GM18526 (cell line): ENCODE results near the gene TIMM50.

Experiments used
- POLR2A ChIP-seq: IDR thresholded peaks from 3 replicates; pipeline ENCODE4 v1.6.1; 2011; ENCODE audit not compliant: insufficient read length; ENCODE audit errors: extremely low read depth

TIMM50 gene

DNA sequence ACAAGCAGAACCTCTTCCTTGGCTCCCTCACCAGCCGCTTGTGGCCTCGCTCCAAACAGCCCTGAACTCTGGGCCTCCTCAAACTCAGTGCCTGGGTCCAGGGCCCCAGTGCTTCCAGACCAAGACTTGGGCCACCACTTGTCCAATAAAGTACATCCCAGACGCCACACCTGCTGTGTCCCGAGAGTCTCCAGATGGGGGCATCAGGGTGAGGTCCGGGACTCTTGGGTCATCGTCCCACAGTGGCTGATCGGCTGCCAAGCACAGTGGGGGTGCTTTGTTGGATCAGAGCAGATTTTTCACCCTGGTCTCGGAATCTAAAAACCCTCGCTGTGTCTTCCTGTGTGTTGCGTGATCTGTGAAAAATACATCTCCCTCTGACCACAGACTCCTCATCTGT, 9.1 kb downstream of the TIMM50 start:
- no peak for TF ChIP-seq POLR2A

DNA sequence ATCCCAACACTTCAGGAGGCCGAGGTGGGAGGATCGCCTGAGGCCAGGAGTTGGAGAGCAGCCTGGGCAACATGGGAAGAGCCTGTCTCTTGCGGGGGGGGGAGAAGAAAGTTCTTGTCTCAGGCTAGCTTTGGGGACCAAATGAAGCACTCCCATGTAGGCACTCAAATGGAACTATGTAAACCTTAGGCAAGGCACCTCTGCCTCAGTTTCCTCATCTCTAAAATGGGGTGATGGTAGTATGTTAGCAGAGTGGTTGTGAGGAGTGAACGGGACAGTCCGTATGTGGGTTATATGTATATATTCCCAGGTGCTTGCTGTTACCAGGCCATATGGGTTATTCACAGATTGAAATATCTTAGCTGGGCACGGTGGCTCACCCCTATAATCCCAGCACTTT, 11.6 kb downstream of the TIMM50 start:
- no peak for TF ChIP-seq POLR2A

DNA sequence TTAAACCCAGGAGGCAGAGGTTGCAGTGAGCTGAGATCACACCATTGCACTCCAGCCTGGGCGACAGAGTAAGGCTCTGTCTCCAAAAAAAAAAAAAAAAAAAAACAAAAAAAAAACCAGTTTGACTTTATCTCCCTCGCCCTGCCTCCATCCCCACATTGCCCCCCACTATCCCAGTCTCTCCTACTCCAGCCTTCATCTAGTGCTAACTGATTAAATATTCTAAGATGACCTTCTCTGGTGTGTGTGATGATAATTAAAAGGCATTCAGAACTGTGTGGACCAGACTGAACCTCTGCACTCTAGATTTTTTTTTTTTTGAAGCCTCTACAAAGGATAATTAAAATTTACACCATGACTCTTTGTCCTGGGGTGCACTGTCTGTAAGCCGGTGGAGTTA, 12.2 kb downstream of the TIMM50 start:
- no peak for TF ChIP-seq POLR2A

DNA sequence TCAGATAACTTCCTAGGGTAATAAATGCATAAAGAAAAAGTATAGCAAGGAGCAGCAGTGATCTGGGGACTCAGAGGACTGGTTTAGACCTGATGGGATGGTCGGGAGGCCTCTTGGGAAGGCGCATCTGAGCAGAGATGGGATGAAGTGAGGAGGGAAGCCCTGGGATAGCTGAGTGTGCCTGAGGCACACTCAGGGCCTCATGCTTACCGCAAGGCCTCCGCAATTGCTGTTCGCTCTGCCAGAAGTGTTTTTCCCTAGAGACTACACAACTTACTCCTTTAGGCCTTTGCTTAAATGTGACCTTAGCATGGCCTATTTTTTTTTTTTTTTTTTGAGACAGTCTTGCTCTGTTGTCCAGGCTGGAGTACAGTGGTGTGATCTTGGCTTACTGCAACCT, 14.0 kb downstream of the TIMM50 start:
- no peak for TF ChIP-seq POLR2A

DNA sequence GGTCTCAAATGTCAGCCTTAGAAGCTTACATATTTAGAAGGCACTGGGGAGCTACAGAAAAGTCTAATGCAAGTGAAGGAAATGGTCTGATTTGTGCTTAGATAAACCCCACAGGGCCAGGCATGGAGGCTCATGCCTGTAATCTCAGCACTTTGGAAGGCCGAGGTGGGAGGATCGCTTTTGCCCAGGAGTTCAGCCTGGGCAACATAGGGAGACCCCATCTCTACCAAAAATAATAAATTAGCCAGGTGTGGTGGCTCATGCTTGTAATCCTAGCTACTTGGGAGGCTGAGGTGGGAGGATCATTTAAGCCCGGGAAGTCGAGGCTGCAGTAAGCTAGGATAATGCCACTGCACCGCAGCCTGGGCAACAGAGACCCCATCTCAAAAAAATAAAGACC, 15.4 kb downstream of the TIMM50 start:
- TF ChIP-seq POLR2A = no peak

DNA sequence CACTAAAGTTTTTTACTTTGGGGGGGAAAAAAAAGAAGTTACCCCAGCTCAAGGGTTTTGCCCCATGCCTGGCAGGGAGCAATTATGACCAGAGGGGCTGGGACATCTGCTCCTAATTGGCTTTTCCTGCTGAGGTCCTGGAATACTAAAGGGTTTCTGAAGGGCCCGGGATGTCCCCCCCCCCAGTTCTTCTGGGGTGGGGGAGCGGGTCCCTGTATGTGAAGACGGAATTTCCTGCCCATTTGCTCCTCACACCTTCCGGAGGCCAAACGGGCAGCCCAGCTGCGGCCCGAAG, 17.0 kb downstream of the TIMM50 start:
- TF ChIP-seq POLR2A = no peak

DNA sequence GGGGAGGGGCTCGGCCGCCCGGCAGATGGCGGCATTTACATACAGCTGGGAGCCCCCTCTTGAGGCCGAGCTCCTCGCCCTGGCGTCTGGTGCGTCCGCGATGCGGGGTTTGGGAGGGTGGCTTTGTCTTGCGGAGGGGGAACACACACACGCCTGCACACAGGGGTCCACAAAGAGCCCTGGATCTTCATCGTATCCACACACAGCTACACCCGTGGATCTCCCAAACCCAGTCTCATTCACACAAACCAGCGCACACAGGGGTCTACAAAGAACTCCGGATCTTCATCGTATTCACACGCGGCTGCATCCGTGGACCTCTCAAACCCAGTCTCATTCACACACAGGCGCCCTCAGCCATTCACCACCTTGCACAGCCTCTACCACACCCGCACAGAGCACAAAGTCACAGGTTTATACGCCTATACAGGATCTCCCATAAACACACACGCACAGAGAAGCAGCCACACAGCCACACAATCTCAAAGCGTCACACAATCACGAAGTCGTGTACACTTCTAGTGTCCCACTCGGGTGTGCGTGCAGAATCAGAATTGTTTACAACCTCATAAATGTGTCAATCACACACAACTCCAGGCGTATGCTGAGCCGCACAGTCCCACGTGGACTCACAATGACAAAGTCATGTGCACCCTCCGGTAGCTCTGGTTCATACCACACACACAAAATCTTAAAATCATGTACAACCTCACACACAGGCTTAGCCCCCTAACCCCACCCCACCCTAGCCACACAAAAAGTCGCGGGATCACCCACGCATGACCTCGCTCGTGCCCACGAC, 17.6 kb downstream of the TIMM50 start:
- no peak for TF ChIP-seq POLR2A

DNA sequence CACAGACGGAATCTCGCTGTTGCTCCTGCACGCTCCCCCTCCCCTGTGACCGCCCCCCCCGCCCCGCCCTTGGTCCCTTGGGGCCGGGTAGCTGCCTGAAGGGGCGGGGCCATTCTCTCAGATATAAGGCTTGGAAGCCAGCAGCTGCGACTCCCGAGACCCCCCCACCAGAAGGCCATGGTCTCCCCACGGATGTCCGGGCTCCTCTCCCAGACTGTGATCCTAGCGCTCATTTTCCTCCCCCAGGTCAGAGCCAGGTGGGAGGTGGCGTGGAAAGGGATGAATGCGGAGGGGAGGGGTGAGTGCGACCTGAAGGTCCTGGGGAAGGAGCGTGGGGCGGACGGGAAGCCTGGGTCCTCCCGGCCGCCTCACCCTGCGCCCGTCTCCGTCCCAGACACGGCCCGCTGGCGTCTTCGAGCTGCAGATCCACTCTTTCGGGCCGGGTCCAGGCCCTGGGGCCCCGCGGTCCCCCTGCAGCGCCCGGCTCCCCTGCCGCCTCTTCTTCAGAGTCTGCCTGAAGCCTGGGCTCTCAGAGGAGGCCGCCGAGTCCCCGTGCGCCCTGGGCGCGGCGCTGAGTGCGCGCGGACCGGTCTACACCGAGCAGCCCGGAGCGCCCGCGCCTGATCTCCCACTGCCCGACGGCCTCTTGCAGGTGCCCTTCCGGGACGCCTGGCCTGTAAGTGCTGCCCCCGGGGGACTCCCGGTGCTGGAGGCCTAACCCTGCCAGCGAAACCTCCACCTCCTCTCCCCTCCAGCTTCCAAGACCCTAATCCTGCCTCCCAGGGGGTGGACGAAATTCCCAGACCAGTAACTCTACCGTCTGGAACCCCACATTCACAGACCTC, 18.4 kb downstream of the TIMM50 start, which contains the start of gene DLL3:
TSS of gene DLL3 (plus strand) at position 150 of the 845 bp plus-strand sequence. CDS start at position 178, 28 bp downstream.
- no peak for TF ChIP-seq POLR2A

DNA sequence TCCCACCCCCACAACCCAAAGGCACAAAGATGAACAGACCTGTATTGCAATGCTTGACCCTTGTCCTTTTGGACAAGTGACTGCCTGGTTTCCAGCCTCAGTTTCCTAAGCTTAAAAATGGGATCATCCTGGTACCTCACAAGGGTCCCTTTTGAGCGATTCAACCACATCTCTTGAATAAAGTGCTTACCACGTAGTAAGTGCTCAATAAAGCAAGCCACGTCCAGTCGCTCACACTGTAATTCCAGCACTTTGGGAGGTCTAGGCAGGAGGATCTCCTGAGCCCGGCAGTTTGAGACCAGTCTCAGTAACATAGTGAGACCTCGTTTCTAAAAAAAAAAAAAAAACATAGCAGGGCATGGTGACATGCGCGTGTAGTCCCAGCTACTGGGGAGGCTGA, 19.3 kb downstream of the TIMM50 start:
- TF ChIP-seq POLR2A = no peak

DNA sequence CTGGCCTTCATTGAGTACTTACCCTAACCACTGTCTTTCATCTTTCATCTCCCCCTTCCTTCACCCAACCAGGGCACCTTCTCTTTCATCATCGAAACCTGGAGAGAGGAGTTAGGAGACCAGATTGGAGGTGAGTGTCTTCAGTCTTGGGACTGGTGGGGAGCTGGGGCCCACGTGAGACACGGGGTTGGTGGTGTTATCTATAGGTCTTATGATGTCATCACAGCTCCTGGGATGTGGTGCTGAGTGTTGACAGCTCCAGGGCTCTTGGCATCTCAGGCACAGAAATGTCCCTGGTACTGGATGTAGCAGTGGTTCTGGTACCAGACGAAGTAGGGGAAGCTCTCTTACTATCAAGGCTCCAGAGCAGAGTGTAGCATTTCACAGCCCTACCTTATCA, 19.9 kb downstream of the TIMM50 start:
- no peak for TF ChIP-seq POLR2A

DNA sequence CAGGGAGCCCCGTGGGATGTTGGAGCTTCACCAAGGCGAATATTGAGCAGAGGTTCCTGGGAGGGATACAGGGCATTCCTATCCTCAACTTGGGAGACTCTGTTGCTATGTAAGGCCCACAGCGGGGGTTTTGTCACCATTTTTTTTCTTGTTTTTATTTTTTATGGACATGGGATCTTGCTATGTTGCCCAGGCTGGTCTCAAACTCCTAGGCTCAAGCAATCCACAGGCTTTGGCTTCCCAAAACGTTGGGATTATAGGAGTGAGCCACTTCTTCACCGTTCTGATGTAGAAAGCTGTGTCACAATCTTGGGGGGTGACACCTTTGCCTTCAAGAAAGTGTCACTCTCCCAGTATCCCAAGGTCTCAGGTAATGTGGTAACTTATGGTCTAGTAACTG, 20.7 kb downstream of the TIMM50 start:
- no peak for TF ChIP-seq POLR2A

DNA sequence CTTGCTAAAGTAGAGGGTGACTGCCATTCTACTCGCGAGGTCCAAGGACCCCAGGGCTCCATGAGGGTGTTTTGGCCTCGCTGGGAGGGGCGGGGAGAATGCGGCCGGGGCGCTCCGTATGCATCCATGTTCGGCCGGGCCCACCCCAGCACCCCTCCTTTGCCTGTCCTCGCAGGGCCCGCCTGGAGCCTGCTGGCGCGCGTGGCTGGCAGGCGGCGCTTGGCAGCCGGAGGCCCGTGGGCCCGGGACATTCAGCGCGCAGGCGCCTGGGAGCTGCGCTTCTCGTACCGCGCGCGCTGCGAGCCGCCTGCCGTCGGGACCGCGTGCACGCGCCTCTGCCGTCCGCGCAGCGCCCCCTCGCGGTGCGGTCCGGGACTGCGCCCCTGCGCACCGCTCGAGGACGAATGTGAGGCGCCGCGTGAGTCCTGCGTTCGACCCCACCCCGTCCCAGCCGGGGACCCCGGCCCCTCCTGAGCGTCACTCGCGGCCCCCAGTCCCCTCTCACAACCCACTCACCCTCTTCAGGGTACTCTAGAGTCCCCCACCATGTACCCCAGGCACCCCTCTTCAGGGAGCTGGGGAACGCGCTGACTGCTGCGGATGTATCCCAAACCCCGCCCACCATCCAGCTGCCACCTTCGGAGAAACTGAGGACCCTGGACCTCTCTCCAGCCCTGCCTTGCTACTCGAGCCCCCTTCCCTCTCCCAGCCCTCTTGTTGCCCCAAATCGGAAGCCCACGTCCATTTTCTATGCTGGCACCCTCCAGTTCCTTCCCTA, 22.2 kb downstream of the TIMM50 start:
- TF ChIP-seq POLR2A = no peak

DNA sequence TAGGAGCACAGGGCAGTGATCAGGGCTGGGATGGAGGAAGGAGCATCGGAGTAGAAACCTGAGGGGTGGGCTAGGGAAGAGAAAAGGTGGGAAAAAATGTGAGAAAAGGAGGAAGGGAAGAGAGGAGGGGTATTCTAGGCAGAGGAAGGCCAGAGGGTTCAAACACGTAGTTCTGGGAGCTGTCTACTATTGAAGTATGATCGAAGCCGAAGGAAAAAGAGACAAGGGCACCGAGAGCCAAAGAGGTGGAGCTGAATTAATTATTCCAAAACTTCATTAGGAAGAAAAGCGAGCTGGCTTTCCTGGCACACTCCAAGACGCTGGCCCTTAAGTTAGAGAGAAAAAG, 25.9 kb downstream of the TIMM50 start:
- TF ChIP-seq POLR2A = no peak

DNA sequence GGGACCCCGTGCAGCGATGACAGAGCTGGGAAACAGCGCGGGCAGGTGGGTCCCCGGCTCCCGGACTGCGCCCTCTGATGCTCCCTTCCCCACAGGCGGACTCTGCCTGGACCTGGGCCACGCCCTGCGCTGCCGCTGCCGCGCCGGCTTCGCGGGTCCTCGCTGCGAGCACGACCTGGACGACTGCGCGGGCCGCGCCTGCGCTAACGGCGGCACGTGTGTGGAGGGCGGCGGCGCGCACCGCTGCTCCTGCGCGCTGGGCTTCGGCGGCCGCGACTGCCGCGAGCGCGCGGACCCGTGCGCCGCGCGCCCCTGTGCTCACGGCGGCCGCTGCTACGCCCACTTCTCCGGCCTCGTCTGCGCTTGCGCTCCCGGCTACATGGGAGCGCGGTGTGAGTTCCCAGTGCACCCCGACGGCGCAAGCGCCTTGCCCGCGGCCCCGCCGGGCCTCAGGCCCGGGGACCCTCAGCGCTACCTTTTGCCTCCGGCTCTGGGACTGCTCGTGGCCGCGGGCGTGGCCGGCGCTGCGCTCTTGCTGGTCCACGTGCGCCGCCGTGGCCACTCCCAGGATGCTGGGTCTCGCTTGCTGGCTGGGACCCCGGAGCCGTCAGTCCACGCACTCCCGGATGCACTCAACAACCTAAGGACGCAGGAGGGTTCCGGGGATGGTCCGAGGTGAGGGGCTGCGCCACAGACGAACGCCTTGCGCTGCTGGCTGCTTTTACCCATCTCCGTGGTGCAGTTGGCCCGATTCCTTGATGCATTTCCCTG, 26.5 kb downstream of the TIMM50 start:
- TF ChIP-seq POLR2A = peak; percentile 19

DNA sequence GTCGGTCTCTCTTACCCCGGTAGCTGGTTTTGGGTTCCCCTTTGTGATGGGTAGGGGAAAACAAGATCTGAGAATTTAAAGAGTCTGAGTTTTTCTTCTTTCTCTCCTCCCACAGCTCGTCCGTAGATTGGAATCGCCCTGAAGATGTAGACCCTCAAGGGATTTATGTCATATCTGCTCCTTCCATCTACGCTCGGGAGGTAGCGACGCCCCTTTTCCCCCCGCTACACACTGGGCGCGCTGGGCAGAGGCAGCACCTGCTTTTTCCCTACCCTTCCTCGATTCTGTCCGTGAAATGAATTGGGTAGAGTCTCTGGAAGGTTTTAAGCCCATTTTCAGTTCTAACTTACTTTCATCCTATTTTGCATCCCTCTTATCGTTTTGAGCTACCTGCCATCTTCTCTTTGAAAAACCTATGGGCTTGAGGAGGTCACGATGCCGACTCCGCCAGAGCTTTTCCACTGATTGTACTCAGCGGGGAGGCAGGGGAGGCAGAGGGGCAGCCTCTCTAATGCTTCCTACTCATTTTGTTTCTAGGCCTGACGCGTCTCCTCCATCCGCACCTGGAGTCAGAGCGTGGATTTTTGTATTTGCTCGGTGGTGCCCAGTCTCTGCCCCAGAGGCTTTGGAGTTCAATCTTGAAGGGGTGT, 27.2 kb downstream of the TIMM50 start:
- no peak for TF ChIP-seq POLR2A

DNA sequence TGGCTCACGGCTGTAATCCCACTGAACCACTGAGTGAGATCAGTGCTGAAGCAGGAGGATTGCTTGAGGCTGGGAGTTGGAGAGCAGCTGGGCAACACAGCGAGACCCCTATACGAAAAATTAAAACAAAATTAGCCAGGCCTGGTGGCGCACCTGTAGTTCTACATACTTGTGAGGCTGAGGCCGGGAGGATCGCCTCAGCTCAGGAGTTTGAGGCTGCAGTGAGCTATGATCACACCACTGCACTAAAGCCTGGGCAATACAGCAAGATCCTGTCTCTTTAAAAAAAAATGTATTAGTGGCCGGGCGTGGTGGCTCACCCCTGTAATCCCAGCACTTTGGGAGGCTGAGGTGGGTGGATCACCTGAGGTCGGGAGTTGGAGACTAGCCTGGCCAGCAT, 28.0 kb downstream of the TIMM50 start:
- TF ChIP-seq POLR2A = no peak
